Measurements from ENCODE around the gene TAAR1. TPM values are rescaled to one million over a fixed set of nuclear protein-coding genes. Genes with fewer than 3 reads are reported as not detected.

Gene TAAR1
- total and polyA plus RNA-seq, 2 donors (not counting 3 experiments of a cell fraction or from before 2014, with no cell fraction given), result not detected

- no TSS peak for BruUV-seq (replicated peaks)
- POLR2A ChIA-PET, result no interaction called here
- TF ChIP-seq POLR2A (IDR thresholded peaks at IDR 0.05; ENCODE audit: low read depth, low read length) (no peak), JUN (IDR thresholded peaks at IDR 0.05; ENCODE audit: borderline replicate concordance, insufficient read depth, insufficient read length, low read depth) (no peak), GATA2 (IDR thresholded peaks at IDR 0.05; ENCODE audit: insufficient read depth, insufficient read length, low read depth, low read length) (no peak), MYC (IDR thresholded peaks at IDR 0.05; ENCODE audit: low read depth, low read length) (no peak), FOS (IDR thresholded peaks at IDR 0.05; ENCODE audit: borderline replicate concordance, insufficient read depth, low read length) (no peak), POLR2AphosphoS5 (IDR thresholded peaks at IDR 0.05; ENCODE audit: insufficient read depth, low read depth, low read length) (no peak), EZH2 (IDR thresholded peaks at IDR 0.05; ENCODE audit: borderline replicate concordance, low read depth, low read length, severe bottlenecking) (no peak)
- TF ChIP-seq, protein P1, sequence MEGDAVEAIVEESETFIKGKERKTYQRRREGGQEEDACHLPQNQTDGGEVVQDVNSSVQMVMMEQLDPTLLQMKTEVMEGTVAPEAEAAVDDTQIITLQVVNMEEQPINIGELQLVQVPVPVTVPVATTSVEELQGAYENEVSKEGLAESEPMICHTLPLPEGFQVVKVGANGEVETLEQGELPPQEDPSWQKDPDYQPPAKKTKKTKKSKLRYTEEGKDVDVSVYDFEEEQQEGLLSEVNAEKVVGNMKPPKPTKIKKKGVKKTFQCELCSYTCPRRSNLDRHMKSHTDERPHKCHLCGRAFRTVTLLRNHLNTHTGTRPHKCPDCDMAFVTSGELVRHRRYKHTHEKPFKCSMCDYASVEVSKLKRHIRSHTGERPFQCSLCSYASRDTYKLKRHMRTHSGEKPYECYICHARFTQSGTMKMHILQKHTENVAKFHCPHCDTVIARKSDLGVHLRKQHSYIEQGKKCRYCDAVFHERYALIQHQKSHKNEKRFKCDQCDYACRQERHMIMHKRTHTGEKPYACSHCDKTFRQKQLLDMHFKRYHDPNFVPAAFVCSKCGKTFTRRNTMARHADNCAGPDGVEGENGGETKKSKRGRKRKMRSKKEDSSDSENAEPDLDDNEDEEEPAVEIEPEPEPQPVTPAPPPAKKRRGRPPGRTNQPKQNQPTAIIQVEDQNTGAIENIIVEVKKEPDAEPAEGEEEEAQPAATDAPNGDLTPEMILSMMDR (IDR thresholded peaks at IDR 0.05; ENCODE audit: extremely low read depth in 1 of 2, insufficient read depth in 1 of 2, low read depth in 1 of 2, low read length in 2 of 2), result no peak
- TF ChIP-seq, protein P2, sequence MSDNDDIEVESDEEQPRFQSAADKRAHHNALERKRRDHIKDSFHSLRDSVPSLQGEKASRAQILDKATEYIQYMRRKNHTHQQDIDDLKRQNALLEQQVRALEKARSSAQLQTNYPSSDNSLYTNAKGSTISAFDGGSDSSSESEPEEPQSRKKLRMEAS (IDR thresholded peaks at IDR 0.05; ENCODE audit: insufficient read depth, insufficient read length), result no peak
- H3K4me3 ChIP-seq (replicated peaks in 1 of 3; ENCODE audit: insufficient read depth in 1 of 3, low read depth in 1 of 3, low read length in 3 of 3), result no peak overlapping the region
- H4K20me1 ChIP-seq (replicated peaks; ENCODE audit: control insufficient read depth, extremely low read depth, insufficient read depth, low read length), result no peaks in the 10 kb centered on the region
- H3K36me3 ChIP-seq (ENCODE audit: control insufficient read depth in 2 of 2, extremely low read depth in 1 of 2, insufficient read depth in 2 of 2, low read length in 2 of 2), result no peaks in the 10 kb centered on the region
- H3K9ac ChIP-seq (replicated peaks; ENCODE audit: extremely low read depth, insufficient read depth, low read length), result no peak overlapping the region
- no peak overlapping the region for H3K27ac ChIP-seq (ENCODE audit: insufficient read depth, low read depth, low read length)
- dilution Hi-C loops (cut with MboI; ENCODE audit: extremely low pct_ligation_motif_present, low sequenced_read_pairs), result no loop called here
- H2AFZ ChIP-seq (ENCODE audit: low read depth, low read length), result no peak overlapping the region
- DNase-seq (ENCODE audit: low read depth, low spot score), result no peak
- intact Hi-C loops (cut with micrococcal nuclease), result no loop called here
- CTCF ChIA-PET, result no interaction called here
- H3K4me1 ChIP-seq (ENCODE audit: control insufficient read depth, extremely low read depth, insufficient read depth, low read length), result no peaks in the 10 kb centered on the region
- no peak for FAIRE-seq
- no peaks in the 10 kb centered on the region for H3K79me2 ChIP-seq (ENCODE audit: control insufficient read depth, insufficient read depth, low read length)
- H3K9me1 ChIP-seq (replicated peaks; ENCODE audit: control insufficient read depth, extremely low read depth, insufficient read depth, low read length), result no peaks in the 10 kb centered on the region
- H3K9me3 ChIP-seq (replicated peaks; ENCODE audit: control insufficient read depth, insufficient read depth, low read length), result no peaks in the 10 kb centered on the region
- peaks cover 1 to 5% of the 10 kb centered on the region in 2 experiments for H3K27me3 ChIP-seq (ENCODE audit: control insufficient read depth in 2 of 2, insufficient read depth in 2 of 2, low read length in 2 of 2)
- H3K4me2 ChIP-seq (ENCODE audit: insufficient read depth, low read length), result no peak overlapping the region
Observed at GRCh38 chr6:132614554-132614953, 44.4 kb downstream of the TAAR1 start.
